Posterior cingulate gyrus (tissue), 11 donors: ENCODE measurements around the gene MIOX.

Experiments
- DNase-seq, 10 donors: peaks; one replicate each; pipeline versions ENCODE4 v3.0.0 to v3.0.0-alpha.2; 2020 to 2021; ENCODE audit warnings: mixed read lengths in 3 of 10
- intact Hi-C: fragments of 100-400 bp; cut with DNase I; formaldehyde crosslinking; loops from one replicate; pipeline ENCODE4 v1.15.1; 2023

The MIOX gene

DNA sequence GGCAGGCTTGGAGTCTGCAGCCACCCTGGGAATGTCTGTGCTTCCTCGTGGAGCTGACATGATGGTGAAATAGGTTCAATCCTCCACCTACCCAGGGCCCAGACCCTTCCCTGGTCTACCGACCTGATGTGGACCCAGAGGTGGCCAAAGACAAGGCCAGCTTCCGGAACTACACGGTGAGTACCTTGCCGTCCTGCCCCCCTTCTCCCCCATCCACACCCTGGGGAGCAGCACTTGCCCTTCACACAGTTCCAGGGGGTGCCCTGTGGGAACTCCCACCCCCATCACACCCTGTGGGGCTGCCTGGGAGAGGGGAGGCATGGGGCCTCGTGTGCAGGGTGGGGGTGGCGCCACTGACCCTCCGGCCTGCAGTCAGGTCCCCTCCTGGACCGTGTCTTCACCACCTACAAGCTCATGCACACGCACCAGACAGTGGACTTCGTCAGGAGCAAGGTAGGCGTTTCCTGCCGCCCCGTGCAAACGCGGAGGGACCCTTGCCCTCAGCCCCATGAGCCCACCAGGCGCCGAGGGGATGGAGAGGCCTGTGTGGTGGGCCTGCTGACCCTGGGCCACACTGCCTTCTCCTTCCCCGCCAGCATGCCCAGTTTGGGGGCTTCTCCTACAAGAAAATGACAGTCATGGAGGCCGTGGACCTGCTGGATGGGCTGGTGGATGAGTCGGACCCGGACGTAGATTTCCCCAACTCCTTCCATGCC lies 789 bp downstream of the MIOX start:
- intact Hi-C loops, result no loop called here
- DNase-seq, result peak in 1 of 10 donors; percentile 71

GRCh38 chr22:50488006-50488677 lies 1.5 kb downstream of the MIOX start:
- DNase-seq, result no peak
- intact Hi-C loops, result no loop called here

DNA sequence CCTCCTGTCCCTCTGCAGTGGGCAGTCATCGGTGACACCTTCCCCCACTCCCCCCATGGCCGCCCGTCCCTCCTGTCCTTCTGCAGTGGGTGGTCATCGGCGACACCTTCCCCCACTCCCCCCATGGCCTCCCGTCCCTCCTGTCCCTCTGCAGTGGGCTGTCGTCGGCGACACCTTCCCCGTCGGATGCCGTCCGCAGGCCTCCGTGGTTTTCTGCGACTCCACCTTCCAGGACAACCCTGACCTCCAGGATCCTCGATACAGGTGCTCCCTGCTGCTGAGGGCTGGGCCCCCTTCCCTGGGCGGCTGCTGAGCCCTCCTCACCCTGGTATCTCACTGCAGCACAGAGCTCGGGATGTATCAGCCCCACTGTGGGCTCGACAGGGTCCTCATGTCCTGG lies 2.2 kb downstream of the MIOX start:
- intact Hi-C loops, result no loop called here

DNA sequence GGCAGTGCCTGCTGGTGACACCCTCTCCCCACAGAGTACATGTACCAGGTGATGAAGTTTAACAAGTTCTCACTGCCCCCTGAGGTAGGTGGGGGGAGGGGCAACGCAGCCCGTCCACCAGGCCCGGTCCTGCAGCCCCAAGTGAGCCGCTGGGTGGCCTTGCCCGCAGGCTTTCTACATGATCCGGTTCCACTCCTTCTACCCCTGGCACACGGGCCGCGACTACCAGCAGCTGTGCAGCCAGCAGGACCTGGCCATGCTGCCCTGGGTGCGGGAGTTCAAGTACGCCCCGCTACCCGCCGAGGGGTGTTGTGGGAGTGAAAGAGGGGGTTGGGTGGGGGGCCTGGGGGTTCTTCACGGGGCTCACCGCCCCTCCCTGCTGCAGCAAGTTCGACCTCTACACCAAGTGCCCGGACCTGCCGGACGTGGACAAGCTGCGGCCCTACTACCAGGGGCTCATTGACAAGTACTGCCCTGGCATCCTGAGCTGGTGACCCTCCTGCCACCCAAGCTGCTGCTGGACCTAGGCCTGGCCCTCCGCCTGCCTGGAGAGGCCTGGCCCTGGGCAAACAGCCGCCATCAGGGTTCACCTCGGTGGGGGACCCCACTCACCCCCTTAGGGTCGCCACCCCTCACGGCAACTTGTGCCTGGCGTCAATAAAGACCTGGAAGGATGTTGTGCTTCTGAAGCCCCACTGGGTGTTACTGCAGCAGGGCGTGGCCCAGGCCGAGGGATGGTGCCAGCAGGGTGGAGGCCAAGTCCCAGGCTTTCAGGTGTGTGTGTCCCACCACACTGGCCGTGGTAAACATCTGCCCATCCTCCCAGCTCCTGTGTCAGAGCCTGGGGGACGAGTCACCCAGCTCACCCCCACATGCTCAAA lies 2.9 kb downstream of the MIOX start:
- intact Hi-C loops, result no loop called here
- DNase-seq, result peak in 2 of 10 donors; percentile 77

More for the DNA sequence above, 2.2 kb downstream of the MIOX start:
- DNase-seq, result peak in 1 of 10 donors; percentile 61

GRCh38 chr22:50490531-50491308 lies 4.1 kb downstream of the MIOX start:
- DNase-seq, result no peak
- intact Hi-C loops, result no loop called here

GRCh38 chr22:50497093-50497492 lies 10.4 kb downstream of the MIOX start:
- intact Hi-C loops, result no loop called here
- DNase-seq, result no peak

DNA sequence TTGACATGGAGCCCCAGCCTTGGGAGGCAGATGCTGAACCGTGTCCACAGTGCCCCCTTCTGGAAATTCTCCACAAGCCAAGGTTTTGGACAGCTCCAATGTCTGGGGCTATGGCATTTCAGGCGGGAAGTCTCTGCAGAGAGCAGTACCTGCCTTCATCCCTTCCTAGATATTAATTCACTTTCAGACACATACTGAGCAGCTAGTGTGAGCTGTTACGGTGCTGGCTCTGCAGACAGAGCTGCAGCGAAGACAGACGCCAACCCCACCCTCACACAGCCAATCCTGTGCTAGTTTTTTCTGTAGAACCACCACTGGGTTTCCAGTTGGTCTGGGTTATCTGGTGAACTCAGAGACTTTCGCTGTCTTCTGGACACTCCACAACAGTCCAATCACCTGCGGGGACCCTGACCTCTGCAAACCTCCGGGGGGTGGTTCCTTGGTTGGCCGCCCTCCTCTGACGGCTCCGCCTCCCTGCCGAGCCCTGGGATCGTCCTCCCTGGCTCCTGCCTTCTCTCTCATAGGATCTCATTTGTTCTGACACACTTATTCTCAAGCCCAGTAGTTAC lies 11.7 kb downstream of the MIOX start:
- intact Hi-C loops, result no loop called here
- DNase-seq, result peak in 4 of 10 donors; percentile 60 to 69 (median 60)

DNA sequence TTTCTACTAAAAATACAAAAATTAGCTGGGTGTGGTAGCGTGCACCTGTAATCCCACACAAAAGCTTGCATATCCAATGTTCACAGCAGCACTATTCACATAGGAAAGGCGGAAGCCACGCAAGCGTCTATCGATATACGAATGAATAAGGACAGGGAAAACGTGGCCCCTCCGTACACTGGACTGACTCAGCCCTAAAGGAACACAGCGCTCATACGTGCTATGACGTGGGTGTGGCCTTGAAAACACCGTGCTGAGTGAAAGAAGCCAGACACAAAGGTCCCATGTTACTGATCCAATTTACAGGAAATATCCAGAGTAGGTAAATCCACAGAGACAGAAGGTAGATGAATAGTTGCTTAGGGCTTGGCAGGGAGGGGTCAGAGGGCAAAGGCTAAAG lies 13.8 kb downstream of the MIOX start:
- intact Hi-C loops, result loop anchor here (10.0 kb wide), 2 partner anchors 156 to 256 kb away; partner anchors contain the start of genes PPP6R2 and TUBGCP6
- DNase-seq, result no peak

DNA sequence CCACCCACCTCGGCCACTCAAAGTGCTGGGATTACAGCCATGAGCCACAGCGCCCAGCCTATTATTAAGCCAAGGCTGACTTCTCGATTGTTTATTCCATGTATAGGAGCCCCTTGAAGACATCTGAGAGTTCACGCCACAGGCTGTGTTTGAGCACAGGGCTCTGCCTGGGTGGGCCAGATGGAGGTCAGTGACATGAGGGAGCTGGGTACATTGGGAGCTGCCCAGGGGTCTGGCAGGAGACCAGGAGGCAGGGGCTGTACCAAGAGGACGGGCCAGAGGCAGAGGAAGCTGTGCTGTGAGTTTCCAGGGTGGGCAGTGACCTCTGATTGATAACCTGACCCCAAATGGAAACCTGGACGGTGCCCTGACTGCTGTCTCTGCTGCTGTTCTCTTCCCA lies 15.4 kb downstream of the MIOX start:
- no peak for DNase-seq
- intact Hi-C loops, result loop anchor here (10.0 kb wide), 2 partner anchors 157 to 257 kb away; partner anchors contain the start of genes PPP6R2 and TUBGCP6

DNA sequence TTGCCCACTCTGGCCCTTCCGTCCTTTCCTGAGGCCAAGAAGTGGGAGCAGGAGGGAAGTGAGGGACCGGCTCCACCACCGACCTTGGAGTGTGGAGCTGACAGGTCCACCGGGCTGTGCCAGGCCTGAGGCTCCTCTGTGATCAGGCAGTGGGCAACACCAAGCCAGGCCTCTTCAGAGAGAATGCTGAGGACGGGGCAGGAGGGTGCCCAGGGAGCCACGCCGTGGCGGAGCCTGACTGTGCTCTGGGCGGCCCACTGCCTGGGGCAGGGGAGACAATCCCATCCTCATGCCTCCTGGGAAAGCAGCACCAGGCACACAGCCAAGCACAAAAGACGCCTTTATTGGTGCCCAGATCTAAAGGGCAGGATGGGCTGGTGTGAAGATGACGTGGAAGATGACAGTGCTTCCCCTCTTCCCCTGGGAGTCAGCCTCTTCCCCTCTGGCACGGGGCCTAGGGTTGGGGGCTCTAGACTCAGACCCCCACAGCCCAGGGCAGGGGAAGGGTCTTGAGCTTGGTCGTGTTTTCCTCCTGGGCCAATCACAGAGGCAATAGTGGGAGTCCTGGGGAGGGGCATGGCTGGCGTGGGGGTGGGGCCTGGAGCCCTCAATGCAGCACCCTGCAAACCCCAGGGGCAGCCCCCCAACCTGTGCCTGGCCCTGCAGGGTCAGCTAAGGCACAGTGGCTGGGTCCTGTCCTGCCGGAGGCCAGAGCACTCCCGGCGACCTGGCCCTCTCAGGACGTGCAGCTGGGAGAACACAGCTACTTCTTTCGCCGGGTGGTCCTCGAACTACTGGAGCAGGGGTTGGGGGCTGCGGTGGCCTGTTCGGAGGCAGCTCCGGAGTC lies 16.2 kb downstream of the MIOX start:
- no peak for DNase-seq
- intact Hi-C loops, result loop anchor here (10.0 kb wide), 2 partner anchors 158 to 258 kb away; partner anchors contain the start of genes PPP6R2 and TUBGCP6

DNA sequence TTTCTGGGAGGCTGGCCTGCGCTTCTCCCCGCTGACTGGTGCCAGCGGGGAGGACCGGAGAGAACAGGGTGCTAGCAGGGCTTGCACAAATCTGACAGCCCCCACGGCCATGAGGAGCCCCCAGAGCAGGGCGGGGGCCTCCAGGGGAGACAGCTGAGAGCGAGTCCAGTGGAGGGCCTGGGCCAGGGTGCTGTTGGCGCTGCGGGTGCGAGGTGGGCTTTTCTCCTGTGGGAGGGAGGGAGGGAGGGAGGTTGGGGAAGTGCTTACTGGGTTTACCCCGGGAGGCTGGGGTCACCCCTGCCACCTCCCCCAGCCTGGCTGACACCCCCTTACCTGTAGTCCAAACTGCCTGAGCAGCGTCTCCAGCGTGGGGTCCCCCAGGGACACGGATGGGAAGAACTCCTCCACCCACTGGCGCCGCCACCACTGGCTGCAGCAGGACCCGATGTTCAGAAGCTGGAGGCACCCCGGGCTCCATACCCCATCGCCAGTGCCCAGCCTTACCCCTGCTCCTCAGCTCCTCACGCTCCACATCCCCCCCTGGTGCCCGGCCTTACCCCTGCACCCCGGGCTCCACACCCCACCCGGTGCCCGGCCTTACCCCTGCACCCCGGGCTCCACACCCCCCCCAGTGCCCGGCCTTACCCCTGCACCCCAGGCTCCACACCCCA lies 17.0 kb downstream of the MIOX start:
- no peak for DNase-seq
- intact Hi-C loops, result loop anchor here (10.0 kb wide), 2 partner anchors 159 to 259 kb away; partner anchors contain the start of genes PPP6R2 and TUBGCP6

GRCh38 chr22:50504369-50505211 lies 17.9 kb downstream of the MIOX start:
- intact Hi-C loops, result loop anchor here (10.0 kb wide), 2 partner anchors 160 to 260 kb away; partner anchors contain the start of genes PPP6R2 and TUBGCP6
- no peak for DNase-seq

- intact Hi-C loops, result loop anchor here (10.0 kb wide), 2 partner anchors 161 to 261 kb away; partner anchors contain the start of genes PPP6R2 and TUBGCP6
- DNase-seq, result no peak
These were observed 18.7 kb downstream of the MIOX start for GRCh38 chr22:50505276-50505775.

DNA sequence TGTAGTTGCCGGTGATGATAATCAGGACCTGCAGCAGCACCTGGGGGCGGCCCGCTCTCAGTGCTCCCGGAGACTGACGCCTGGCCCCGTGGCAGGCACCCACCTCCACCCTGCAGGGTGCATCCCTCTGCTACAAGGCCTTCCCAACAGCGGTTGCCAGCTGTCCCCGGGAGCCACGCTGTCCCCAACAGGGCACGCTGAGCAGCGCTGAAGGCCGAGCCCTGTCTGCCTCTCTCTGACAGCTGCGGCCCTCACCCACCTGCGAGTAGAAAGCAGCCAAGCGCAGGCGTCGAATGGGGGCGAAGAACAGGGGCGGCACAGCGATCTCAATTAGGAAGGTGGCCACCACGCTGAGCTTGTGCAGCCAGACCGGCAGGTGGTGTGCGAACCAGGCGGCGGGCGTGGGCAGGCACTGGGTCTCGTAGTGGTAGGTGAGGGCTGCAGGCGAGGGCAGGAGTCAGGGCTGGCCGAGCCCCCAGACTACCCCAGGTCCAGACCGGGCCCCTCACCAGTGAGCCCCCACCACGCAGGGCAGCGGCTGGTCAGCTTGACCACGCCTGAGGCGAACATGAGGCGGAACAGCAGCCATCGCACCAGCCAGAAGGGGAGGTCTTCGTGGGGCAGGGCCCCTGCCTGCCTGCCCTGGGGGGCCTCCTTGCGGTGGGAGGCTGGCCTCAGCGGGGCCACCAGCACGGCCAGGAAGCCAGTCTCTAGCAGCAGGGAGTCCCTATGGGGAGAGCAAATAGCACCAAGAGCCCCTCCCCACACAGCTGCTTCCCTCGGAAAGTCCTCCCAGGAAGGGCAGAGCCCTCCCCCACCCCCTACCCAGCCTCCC lies 19.3 kb downstream of the MIOX start:
- intact Hi-C loops, result loop anchor here (10.0 kb wide), 2 partner anchors 161 to 261 kb away; partner anchors contain the start of genes PPP6R2 and TUBGCP6

GRCh38 chr22:50506611-50507420 lies 20.2 kb downstream of the MIOX start:
- DNase-seq, result no peak
- intact Hi-C loops, result loop anchor here (10.0 kb wide), 2 partner anchors 162 to 262 kb away; partner anchors contain the start of genes PPP6R2 and TUBGCP6

More for the DNA sequence above, 19.3 kb downstream of the MIOX start:
- DNase-seq, result no peak
